Measurements from ENCODE around the gene BRMS1. TPM values are rescaled to one million over a fixed set of nuclear protein-coding genes. Genes with fewer than 3 reads are reported as not detected.

Gene BRMS1
- total RNA-seq, 3 donors from 2014 or later: 35.9 to 47.6 (median 39.3) TPM

- no peak for DNase-seq
- intact Hi-C loops (cut with DNase I, micrococcal nuclease): loop anchor here in 1 of 2 donors (10.0 kb wide), 1 partner anchor 70 kb away; no protein-coding TSS in a partner anchor
- peaks cover 12% of the 10 kb centered on the region for H3K4me1 ChIP-seq (ENCODE audit: low read depth)
- TF ChIP-seq, protein P1, sequence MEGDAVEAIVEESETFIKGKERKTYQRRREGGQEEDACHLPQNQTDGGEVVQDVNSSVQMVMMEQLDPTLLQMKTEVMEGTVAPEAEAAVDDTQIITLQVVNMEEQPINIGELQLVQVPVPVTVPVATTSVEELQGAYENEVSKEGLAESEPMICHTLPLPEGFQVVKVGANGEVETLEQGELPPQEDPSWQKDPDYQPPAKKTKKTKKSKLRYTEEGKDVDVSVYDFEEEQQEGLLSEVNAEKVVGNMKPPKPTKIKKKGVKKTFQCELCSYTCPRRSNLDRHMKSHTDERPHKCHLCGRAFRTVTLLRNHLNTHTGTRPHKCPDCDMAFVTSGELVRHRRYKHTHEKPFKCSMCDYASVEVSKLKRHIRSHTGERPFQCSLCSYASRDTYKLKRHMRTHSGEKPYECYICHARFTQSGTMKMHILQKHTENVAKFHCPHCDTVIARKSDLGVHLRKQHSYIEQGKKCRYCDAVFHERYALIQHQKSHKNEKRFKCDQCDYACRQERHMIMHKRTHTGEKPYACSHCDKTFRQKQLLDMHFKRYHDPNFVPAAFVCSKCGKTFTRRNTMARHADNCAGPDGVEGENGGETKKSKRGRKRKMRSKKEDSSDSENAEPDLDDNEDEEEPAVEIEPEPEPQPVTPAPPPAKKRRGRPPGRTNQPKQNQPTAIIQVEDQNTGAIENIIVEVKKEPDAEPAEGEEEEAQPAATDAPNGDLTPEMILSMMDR (IDR thresholded peaks at IDR 0.05): no peak
- ATAC-seq: no peak
- no peaks in the 10 kb centered on the region for H3K36me3 ChIP-seq (ENCODE audit: low read depth)
- H3K9me3 ChIP-seq: no peaks in the 10 kb centered on the region
- H3K4me3 ChIP-seq: no peak overlapping the region
Measured at GRCh38 chr11:66314561-66315497, 30.1 kb downstream of the BRMS1 start.

DNA sequence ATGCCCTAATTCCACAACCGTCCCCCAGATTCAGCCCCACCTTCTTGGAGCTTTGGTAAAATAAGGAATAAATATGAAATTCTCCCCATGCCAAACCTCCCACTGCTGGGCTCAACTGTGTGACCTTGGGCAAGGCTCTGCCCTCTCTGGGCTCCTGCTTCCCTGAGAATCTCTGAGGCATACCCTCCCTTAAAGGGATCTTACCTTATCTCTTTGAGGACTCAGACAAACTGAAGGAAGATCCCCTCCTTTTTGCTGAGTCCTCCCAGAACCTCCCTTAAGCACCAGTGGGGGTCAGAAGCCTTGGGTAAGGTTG, 30.8 kb downstream of the BRMS1 start:
- no peaks in the 10 kb centered on the region for H3K9me3 ChIP-seq
- no peak overlapping the region for H3K4me3 ChIP-seq
- ATAC-seq: no peak
- TF ChIP-seq, protein P1 (IDR thresholded peaks at IDR 0.05): no peak
- no peaks in the 10 kb centered on the region for H3K36me3 ChIP-seq (ENCODE audit: low read depth)
- H3K4me1 ChIP-seq (ENCODE audit: low read depth): peaks cover 12% of the 10 kb centered on the region
- intact Hi-C loops (cut with DNase I, micrococcal nuclease): loop anchor here in 1 of 2 donors (10.0 kb wide), 1 partner anchor 71 kb away; no protein-coding TSS in a partner anchor
- no peak for DNase-seq

- TF ChIP-seq, protein P1 (IDR thresholded peaks at IDR 0.05): no peak
- Histone ChIP-seq H3K4me1 (ENCODE audit: low read depth) (peaks cover 12% of the 10 kb centered on the region), H3K36me3 (ENCODE audit: low read depth) (no peaks in the 10 kb centered on the region), H3K4me3 (no peak overlapping the region), H3K9me3 (no peaks in the 10 kb centered on the region)
- intact Hi-C loops (cut with DNase I, micrococcal nuclease): loop anchor here in 1 of 2 donors (10.0 kb wide), 1 partner anchor 71 kb away; no protein-coding TSS in a partner anchor
- DNase-seq (no peak), ATAC-seq (no peak)
Measured at GRCh38 chr11:66313321-66314185, 31.4 kb downstream of the BRMS1 start.

DNA sequence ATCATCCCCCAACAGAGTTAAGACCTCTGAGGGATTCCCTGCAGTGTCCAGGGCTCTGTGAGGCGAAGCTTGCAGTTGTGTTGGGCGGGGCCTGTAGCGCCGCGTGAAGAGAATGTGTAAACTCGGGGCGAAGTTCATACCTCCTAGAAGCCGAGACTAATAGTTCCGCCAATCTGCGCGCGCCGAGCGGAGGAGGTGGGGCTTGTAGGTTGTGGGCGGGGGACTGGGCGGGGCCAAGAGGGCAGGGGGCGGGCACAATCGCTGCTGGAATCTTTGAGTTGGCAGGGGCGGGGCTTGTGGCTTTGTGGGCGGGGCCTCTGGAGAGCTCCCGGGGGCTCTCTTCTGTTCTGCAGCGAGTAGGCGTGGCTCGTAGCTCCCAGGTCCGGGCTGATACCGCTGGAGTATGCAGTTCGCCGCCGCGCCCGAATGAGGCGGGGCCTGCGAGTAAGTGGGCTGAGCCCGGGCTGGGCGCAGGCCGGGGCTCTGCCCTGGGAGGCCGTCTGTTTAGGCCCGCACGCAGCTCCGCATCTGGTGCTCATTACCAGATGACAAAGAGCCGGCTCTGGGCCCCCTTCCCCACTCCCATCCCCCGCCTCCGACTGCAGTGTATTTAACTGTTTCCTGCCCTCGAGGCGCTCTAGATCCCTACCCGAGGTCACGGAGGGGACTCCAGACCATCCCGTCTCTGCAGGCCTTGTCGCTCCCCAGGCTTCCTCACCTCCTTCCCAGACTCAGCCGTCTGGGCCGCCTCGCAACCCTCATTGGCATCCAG, 32.2 kb downstream of the BRMS1 start:
- Histone ChIP-seq H3K36me3 (ENCODE audit: low read depth) (no peaks in the 10 kb centered on the region), H3K4me1 (ENCODE audit: low read depth) (peaks cover 7% of the 10 kb centered on the region), H3K9me3 (no peaks in the 10 kb centered on the region), H3K4me3 (no peak overlapping the region)
- ATAC-seq: peak; percentile 86
- DNase-seq: peak; percentile 100
- intact Hi-C loops (cut with DNase I, micrococcal nuclease): loop anchor here in 1 of 2 donors (10.0 kb wide), 1 partner anchor 72 kb away; no protein-coding TSS in a partner anchor
- TF ChIP-seq, protein P1 (IDR thresholded peaks at IDR 0.05): no peak
